ENCODE data around the gene ASAP2.

The ASAP2 gene

GRCh38 chr2:9286554-9287399 lies 80.2 kb downstream of the ASAP2 start:
- no peak overlapping the region for H3K4me3 ChIP-seq (ENCODE audit: low read depth, low read length, poor library complexity, severe bottlenecking)
- H3K27me3 ChIP-seq (ENCODE audit: insufficient read depth, low read length), result no peaks in the 10 kb centered on the region
- no peak overlapping the region for H3K27ac ChIP-seq (ENCODE audit: low read depth, low read length, poor library complexity, severe bottlenecking)
- no peaks in the 10 kb centered on the region for H4K20me1 ChIP-seq (ENCODE audit: insufficient read depth, low read length)
- no peak overlapping the region for H2AFZ ChIP-seq (ENCODE audit: low read length)
- H3K9me2 ChIP-seq (ENCODE audit: low read depth, low read length), result no peaks in the 10 kb centered on the region
- H3K9ac ChIP-seq (ENCODE audit: low read length), result no peak overlapping the region
- no peaks in the 10 kb centered on the region for H3K79me2 ChIP-seq (ENCODE audit: insufficient read depth, low read length)
- H3K36me3 ChIP-seq (ENCODE audit: insufficient read depth, low read length), result no peaks in the 10 kb centered on the region
- H3K9me3 ChIP-seq (ENCODE audit: low read length), result no peaks in the 10 kb centered on the region
- no peak overlapping the region for H3K4me2 ChIP-seq (ENCODE audit: low read length)
- TF ChIP-seq CTCF (IDR thresholded peaks at IDR 0.05; ENCODE audit: low read length), result no peak
- TF ChIP-seq EZH2 (IDR thresholded peaks at IDR 0.05; ENCODE audit: borderline replicate concordance, low read length), result no peak
- no peaks in the 10 kb centered on the region for H3F3A ChIP-seq (ENCODE audit: insufficient read depth, low read length)
- no peaks in the 10 kb centered on the region for H3K4me1 ChIP-seq (ENCODE audit: insufficient read depth, low read length, severe bottlenecking)

GRCh38 chr2:9287400-9288045 lies 80.9 kb downstream of the ASAP2 start:
- Histone ChIP-seq H3F3A (ENCODE audit: insufficient read depth, low read length) (no peaks in the 10 kb centered on the region), H2AFZ (ENCODE audit: low read length) (no peak overlapping the region), H3K9ac (ENCODE audit: low read length) (no peak overlapping the region), H3K36me3 (ENCODE audit: insufficient read depth, low read length) (no peaks in the 10 kb centered on the region), H3K4me3 (ENCODE audit: low read depth, low read length, poor library complexity, severe bottlenecking) (no peak overlapping the region), H3K9me3 (ENCODE audit: low read length) (no peaks in the 10 kb centered on the region), H3K4me2 (ENCODE audit: low read length) (no peak overlapping the region), H3K9me2 (ENCODE audit: low read depth, low read length) (no peaks in the 10 kb centered on the region), H3K27me3 (ENCODE audit: insufficient read depth, low read length) (no peaks in the 10 kb centered on the region), H3K27ac (ENCODE audit: low read depth, low read length, poor library complexity, severe bottlenecking) (no peak overlapping the region), H3K79me2 (ENCODE audit: insufficient read depth, low read length) (no peaks in the 10 kb centered on the region), H3K4me1 (ENCODE audit: insufficient read depth, low read length, severe bottlenecking) (no peaks in the 10 kb centered on the region), H4K20me1 (ENCODE audit: insufficient read depth, low read length) (no peaks in the 10 kb centered on the region)
- no peak for TF ChIP-seq EZH2 (IDR thresholded peaks at IDR 0.05; ENCODE audit: borderline replicate concordance, low read length)
- TF ChIP-seq CTCF (IDR thresholded peaks at IDR 0.05; ENCODE audit: low read length), result no peak

- Histone ChIP-seq H3K4me2 (ENCODE audit: low read length) (no peak overlapping the region), H3K4me1 (ENCODE audit: insufficient read depth, low read length, severe bottlenecking) (no peaks in the 10 kb centered on the region), H2AFZ (ENCODE audit: low read length) (no peak overlapping the region), H3F3A (ENCODE audit: insufficient read depth, low read length) (no peaks in the 10 kb centered on the region), H3K36me3 (ENCODE audit: insufficient read depth, low read length) (no peaks in the 10 kb centered on the region), H3K9me3 (ENCODE audit: low read length) (no peaks in the 10 kb centered on the region), H3K79me2 (ENCODE audit: insufficient read depth, low read length) (no peaks in the 10 kb centered on the region), H3K9ac (ENCODE audit: low read length) (no peak overlapping the region), H3K27me3 (ENCODE audit: insufficient read depth, low read length) (no peaks in the 10 kb centered on the region), H3K27ac (ENCODE audit: low read depth, low read length, poor library complexity, severe bottlenecking) (no peak overlapping the region), H4K20me1 (ENCODE audit: insufficient read depth, low read length) (no peaks in the 10 kb centered on the region), H3K4me3 (ENCODE audit: low read depth, low read length, poor library complexity, severe bottlenecking) (no peak overlapping the region), H3K9me2 (ENCODE audit: low read depth, low read length) (no peaks in the 10 kb centered on the region)
- TF ChIP-seq EZH2 (IDR thresholded peaks at IDR 0.05; ENCODE audit: borderline replicate concordance, low read length), result no peak
- no peak for TF ChIP-seq CTCF (IDR thresholded peaks at IDR 0.05; ENCODE audit: low read length)
Observed at GRCh38 chr2:9288233-9288632, 81.6 kb downstream of the ASAP2 start.
